ENCODE data around the gene TES.

TES gene

DNA sequence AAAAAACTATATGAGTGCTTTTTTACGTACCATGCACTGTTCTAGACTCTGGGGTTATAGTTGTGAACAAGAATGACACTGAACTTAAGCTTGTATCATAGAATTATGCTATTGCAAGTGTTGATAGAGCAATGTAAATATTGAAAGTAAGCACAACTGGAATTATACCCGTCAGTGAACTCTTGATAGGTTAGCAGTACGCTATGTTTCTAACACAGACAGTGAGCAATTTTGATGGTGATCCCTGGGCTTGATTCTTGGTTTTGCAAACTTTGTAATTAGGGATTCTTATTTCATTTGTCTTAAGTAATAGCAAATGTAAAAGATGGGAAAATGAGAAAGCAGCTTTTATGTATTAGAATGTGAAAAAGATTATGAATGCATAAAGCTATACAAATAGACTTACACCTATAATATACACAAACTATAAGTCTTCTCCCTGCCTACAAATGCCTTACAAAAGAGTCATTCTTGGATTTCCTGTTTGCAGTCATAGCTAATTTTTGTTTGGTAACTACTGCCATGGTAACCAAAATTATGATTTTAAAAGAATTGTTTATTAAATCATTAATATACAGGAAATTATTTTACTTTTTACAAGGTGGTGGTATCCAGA lies 6.7 kb downstream of the TES start:
- TF ChIP-seq, protein P1, sequence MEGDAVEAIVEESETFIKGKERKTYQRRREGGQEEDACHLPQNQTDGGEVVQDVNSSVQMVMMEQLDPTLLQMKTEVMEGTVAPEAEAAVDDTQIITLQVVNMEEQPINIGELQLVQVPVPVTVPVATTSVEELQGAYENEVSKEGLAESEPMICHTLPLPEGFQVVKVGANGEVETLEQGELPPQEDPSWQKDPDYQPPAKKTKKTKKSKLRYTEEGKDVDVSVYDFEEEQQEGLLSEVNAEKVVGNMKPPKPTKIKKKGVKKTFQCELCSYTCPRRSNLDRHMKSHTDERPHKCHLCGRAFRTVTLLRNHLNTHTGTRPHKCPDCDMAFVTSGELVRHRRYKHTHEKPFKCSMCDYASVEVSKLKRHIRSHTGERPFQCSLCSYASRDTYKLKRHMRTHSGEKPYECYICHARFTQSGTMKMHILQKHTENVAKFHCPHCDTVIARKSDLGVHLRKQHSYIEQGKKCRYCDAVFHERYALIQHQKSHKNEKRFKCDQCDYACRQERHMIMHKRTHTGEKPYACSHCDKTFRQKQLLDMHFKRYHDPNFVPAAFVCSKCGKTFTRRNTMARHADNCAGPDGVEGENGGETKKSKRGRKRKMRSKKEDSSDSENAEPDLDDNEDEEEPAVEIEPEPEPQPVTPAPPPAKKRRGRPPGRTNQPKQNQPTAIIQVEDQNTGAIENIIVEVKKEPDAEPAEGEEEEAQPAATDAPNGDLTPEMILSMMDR (IDR thresholded peaks at IDR 0.05; ENCODE audit: borderline replicate concordance, control extremely low read depth, extremely low read depth, insufficient read depth, missing control alignments) = no peak
- in situ Hi-C loops (cut with MboI; ENCODE audit: low sequenced_read_pairs, unreplicated experiment) = no loop called here
- DNase-seq (ENCODE audit: low spot score) = no peak

DNA sequence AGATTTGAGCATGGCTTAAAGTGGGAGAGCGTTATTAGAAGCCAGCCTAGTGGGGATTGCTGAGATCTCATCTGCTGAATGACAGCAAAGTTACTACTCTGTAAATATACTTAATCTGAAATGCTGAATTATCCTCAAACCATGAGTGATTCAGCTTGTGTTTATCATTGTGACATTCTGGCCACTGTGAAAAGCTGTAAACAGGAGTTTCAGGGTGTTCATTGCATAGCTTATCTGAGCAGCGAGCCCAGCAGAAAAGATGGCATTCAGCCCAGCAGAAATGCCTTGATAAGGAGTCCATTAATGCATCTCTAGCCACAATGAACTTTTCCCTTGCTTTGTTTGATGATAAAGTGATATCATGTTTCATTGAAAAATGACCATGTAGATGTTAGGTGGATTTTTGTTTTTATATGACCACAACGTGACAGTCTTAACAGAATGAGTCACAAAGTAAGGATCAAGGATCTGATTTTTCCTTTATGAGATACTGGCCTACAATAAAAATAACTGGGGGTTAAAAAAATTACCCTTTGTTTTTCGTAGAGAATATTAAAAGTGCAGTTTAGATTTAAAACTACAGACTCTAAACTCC lies 7.8 kb downstream of the TES start:
- in situ Hi-C loops (cut with MboI; ENCODE audit: low sequenced_read_pairs, unreplicated experiment) = no loop called here
- DNase-seq (ENCODE audit: low spot score) = no peak
- TF ChIP-seq, protein P1 (IDR thresholded peaks at IDR 0.05; ENCODE audit: borderline replicate concordance, control extremely low read depth, extremely low read depth, insufficient read depth, missing control alignments) = no peak

DNA sequence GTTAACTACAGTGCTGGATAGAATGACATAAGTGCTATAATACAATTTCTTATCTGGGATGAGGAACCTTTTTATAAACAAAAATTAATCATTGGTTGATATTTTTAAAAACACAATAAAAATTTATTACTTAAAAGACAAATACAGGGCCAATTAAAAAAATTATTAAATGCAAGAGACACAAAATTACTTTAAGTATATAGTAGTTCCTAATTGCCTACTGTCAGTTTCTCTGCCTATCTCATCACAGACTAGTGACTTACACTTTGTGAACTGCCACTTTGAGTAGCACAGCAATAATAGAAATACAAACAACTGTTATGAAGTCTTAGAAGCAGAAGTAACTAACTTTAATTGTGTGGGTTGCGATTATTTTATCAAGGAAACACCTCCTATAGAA lies 8.4 kb downstream of the TES start:
- TF ChIP-seq, protein P1 (IDR thresholded peaks at IDR 0.05; ENCODE audit: borderline replicate concordance, control extremely low read depth, extremely low read depth, insufficient read depth, missing control alignments) = no peak
- no peak for DNase-seq (ENCODE audit: low spot score)
- in situ Hi-C loops (cut with MboI; ENCODE audit: low sequenced_read_pairs, unreplicated experiment) = no loop called here

DNA sequence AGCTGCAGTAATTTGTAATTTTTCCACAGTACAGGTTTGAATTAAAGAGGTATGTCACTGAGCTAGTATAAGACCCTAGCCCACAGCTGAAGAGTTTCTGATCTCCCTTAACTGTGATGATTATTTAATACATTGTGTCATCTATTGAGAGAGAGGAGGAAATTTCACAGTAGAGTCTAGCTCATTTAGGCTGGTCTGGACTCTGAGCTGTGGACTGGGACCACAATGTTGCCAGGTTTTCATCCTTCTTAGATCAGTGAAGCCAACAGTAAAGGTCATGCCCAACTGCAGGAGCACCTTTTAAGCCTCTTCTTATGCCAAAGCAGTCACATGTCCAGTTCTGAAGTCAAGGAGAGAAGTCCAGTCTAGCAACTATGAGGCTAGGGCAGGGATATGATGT lies 8.9 kb downstream of the TES start:
- TF ChIP-seq, protein P1 (IDR thresholded peaks at IDR 0.05; ENCODE audit: borderline replicate concordance, control extremely low read depth, extremely low read depth, insufficient read depth, missing control alignments) = no peak
- DNase-seq (ENCODE audit: low spot score) = no peak
- in situ Hi-C loops (cut with MboI; ENCODE audit: low sequenced_read_pairs, unreplicated experiment) = no loop called here

DNA sequence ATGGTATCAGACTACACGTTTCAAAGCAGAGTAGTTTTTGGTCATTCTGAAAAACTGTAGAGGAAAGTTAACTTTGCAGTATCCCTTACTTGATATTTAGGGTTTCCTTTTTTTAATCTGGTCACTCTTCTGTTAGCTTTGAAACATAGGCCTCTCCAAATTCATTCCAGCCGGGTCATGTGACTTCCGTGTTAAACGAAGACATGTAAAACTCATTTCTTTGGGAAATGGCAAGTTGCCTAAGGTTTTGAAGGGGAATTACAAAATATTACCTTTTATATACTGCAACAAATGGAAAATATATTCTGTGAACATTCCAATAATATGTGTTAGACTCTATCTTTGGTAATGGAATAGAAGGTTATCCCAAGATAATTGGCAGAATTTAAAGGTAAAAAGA lies 9.5 kb downstream of the TES start:
- in situ Hi-C loops (cut with MboI; ENCODE audit: low sequenced_read_pairs, unreplicated experiment) = no loop called here
- TF ChIP-seq, protein P1 (IDR thresholded peaks at IDR 0.05; ENCODE audit: borderline replicate concordance, control extremely low read depth, extremely low read depth, insufficient read depth, missing control alignments) = no peak
- DNase-seq (ENCODE audit: low spot score) = no peak

DNA sequence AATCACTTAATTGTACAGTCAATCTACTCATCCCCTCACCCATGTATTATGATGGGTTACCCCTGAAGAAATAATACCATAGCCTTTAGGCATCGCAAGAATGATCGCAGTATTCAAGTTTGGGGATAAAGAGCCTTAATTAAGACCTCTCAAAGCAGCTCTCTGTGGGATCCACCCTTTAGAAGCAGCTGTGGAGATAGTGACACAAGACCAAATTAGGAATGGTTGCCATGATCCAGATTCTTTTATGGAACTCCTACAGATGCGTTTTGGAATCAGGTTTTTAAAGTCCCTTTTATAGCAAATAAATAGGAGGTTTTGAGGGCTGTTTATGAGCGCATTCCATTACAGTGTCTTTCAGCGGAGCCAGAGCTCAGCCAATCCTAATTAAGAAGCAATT lies 12.2 kb downstream of the TES start:
- in situ Hi-C loops (cut with MboI; ENCODE audit: low sequenced_read_pairs, unreplicated experiment) = no loop called here
- TF ChIP-seq, protein P1 (IDR thresholded peaks at IDR 0.05; ENCODE audit: borderline replicate concordance, control extremely low read depth, extremely low read depth, insufficient read depth, missing control alignments) = no peak
- DNase-seq (ENCODE audit: low spot score) = no peak

Data from GM13976 (cell line).